ENCODE data around the gene CFAP107. TPM values are rescaled to one million over a fixed set of nuclear protein-coding genes. Genes with fewer than 3 reads are reported as not detected.

CFAP107 gene
- total RNA-seq, 1 donor from 2014 or later, result not detected

DNA sequence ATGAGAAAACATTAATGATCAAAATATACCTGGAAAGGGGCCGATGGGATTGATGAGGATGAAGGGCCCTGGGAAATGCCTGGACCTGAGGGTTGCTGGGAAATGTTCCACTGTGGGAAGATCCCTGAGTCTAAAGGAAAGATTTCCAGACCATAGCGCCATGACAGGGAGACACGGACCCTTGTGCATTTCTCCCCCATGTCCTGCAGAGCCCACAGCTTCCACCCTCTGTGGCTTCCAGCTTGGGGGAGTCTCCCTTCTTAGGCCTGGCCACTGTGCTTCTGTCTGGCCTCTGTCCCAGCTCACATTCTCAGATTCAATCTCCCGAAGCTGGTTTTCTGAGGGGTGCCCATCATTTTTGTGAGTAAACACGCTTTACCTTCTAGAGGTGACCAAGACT, 26.5 kb downstream of the CFAP107 start:
- H3K4me3 Mint-ChIP-seq, result no peak overlapping the region
- H3K4me1 Mint-ChIP-seq, result no peaks in the 10 kb centered on the region
- H3K27me3 Mint-ChIP-seq (ENCODE audit: low read depth), result peaks cover 11% of the 10 kb centered on the region
- no peaks in the 10 kb centered on the region for H3K36me3 Mint-ChIP-seq
- no peak for DNase-seq (ENCODE audit: low spot score in 2 of 2, unreplicated experiment in 2 of 2)
- H3K9me3 Mint-ChIP-seq, result peaks cover 17% of the 10 kb centered on the region
- no peak overlapping the region for H3K27ac Mint-ChIP-seq
- TF ChIP-seq, protein P1, sequence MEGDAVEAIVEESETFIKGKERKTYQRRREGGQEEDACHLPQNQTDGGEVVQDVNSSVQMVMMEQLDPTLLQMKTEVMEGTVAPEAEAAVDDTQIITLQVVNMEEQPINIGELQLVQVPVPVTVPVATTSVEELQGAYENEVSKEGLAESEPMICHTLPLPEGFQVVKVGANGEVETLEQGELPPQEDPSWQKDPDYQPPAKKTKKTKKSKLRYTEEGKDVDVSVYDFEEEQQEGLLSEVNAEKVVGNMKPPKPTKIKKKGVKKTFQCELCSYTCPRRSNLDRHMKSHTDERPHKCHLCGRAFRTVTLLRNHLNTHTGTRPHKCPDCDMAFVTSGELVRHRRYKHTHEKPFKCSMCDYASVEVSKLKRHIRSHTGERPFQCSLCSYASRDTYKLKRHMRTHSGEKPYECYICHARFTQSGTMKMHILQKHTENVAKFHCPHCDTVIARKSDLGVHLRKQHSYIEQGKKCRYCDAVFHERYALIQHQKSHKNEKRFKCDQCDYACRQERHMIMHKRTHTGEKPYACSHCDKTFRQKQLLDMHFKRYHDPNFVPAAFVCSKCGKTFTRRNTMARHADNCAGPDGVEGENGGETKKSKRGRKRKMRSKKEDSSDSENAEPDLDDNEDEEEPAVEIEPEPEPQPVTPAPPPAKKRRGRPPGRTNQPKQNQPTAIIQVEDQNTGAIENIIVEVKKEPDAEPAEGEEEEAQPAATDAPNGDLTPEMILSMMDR (IDR thresholded peaks at IDR 0.05; ENCODE audit: unreplicated experiment), result no peak

DNA sequence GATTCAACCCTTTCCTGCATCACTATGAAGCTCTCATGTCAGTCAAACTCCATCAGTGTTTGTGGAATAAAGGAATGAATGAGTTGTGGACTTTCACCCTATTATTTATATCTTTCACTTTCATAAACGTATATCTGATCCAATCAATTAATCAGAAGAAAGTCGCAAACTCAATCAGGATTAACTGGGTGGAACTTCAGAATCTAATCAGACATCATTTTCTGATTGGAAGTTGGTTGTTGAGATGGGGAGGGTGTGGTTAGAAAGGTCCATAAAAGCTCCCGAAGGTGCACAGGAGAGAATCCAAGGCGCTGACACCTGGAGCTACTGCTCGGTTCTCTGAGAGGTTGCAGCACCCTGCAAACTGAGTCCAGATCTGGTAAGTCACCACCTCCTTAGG, 27.4 kb downstream of the CFAP107 start, which contains the start of gene PRAMEF12:
TSS of gene PRAMEF12 (plus strand) at position 301 of the 400 bp plus-strand sequence. CDS start 1,130 bp downstream, outside the sequence.
- no peak for DNase-seq (ENCODE audit: low spot score in 2 of 2, unreplicated experiment in 2 of 2)
- Mint-ChIP-seq H3K27me3 (ENCODE audit: low read depth) (peaks cover 11% of the 10 kb centered on the region), H3K27ac (no peak within 1 kb of the TSS), H3K4me3 (no peak within 1 kb of the TSS), H3K4me1 (no peaks in the 10 kb centered on the region), H3K9me3 (peaks cover 14% of the 10 kb centered on the region), H3K36me3 (no peaks in the 10 kb centered on the region)
- TF ChIP-seq, protein P1 (IDR thresholded peaks at IDR 0.05; ENCODE audit: unreplicated experiment), result no peak

DNA sequence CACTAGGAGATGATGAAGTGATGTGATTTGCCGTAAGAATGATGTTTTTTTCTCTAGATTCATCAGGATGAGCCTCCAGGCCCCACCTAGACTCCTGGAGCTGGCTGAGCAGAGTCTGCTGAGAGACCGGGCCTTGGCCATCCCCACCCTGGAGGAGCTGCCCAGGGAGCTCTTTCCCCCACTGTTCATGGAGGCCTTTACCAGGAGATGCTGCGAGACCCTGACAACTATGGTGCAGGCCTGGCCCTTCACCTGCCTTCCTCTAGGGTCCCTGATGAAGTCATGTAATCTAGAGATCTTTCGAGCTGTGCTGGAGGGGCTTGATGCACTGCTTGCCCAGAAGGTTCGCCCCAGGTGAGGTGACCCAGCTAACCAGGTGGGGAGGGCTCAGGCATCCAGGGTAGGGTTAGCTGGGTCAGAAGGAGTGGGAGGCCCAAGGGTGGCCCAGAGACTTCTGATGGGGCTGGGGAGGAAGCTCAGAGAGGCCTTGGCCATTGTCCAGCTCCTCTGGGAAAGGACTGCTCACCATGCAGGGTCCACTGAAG, 28.9 kb downstream of the CFAP107 start:
- no peak for DNase-seq (ENCODE audit: low spot score in 2 of 2, unreplicated experiment in 2 of 2)
- Mint-ChIP-seq H3K4me3 (no peak overlapping the region), H3K9me3 (peaks cover 14% of the 10 kb centered on the region), H3K36me3 (no peaks in the 10 kb centered on the region), H3K27me3 (ENCODE audit: low read depth) (peaks cover 9% of the 10 kb centered on the region), H3K4me1 (no peaks in the 10 kb centered on the region), H3K27ac (no peak overlapping the region)
- TF ChIP-seq, protein P1 (IDR thresholded peaks at IDR 0.05; ENCODE audit: unreplicated experiment), result no peak

DNA sequence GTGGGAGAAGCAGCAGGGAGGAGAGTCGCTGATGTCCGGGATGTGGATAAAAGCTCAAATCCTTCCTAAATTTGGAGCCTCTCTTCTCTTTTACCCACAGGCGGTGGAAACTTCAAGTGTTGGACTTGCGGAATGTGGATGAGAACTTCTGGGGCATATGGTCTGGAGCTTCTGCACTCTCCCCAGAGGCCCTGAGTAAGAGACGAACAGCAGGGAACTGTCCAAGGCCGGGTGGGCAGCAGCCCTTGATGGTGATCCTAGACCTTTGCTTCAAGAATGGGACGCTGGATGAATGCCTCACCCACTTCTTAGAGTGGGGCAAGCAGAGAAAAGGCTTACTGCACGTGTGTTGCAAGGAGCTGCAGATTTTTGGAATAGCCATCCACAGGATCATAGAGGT, 29.4 kb downstream of the CFAP107 start:
- H3K9me3 Mint-ChIP-seq, result peaks cover 14% of the 10 kb centered on the region
- no peaks in the 10 kb centered on the region for H3K36me3 Mint-ChIP-seq
- H3K4me3 Mint-ChIP-seq, result no peak overlapping the region
- no peak for DNase-seq (ENCODE audit: low spot score in 2 of 2, unreplicated experiment in 2 of 2)
- no peak overlapping the region for H3K27ac Mint-ChIP-seq
- TF ChIP-seq, protein P1 (IDR thresholded peaks at IDR 0.05; ENCODE audit: unreplicated experiment), result no peak
- H3K4me1 Mint-ChIP-seq, result no peaks in the 10 kb centered on the region
- peaks cover 5% of the 10 kb centered on the region for H3K27me3 Mint-ChIP-seq (ENCODE audit: low read depth)

DNA sequence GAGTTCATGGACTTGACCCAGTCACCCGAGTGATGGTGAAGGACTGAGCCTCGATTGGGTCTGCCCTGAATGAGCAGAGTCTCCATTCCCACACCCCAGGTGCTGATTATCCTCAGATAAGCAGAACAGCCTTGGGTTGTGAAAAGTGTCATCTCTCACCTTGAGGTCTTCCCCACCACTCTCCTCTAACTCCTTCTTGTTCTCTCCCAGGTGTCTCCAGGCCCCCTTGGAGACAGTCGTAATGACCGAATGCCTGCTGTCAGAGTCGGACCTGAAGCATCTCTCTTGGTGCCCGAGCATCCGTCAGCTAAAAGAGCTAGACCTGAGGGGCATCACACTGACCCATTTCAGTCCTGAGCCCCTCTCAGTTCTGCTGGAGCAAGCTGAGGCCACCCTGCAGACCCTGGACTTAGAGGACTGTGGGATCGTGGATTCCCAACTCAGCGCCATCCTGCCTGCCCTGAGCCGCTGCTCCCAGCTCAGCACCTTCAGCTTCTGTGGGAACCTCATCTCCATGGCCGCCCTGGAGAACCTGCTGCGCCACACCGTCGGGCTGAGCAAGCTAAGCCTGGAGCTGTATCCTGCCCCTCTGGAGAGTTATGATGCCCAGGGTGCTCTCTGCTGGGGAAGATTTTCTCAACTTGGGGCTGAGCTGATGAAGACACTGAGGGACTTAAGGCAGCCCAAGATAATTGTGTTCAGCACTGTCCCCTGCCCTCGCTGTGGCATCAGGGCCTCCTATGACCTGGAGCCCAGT, 31.0 kb downstream of the CFAP107 start:
- Mint-ChIP-seq H3K36me3 (no peaks in the 10 kb centered on the region), H3K27ac (no peak overlapping the region), H3K27me3 (ENCODE audit: low read depth) (no peaks in the 10 kb centered on the region), H3K9me3 (peaks cover 14% of the 10 kb centered on the region), H3K4me3 (no peak overlapping the region), H3K4me1 (no peaks in the 10 kb centered on the region)
- no peak for DNase-seq (ENCODE audit: low spot score in 2 of 2, unreplicated experiment in 2 of 2)
- TF ChIP-seq, protein P1 (IDR thresholded peaks at IDR 0.05; ENCODE audit: unreplicated experiment), result no peak
